GM21786 (cell line): ENCODE data around the gene MRTFB.
"Not testable (repeated sequence)": the region's sequence is repeated elsewhere in the genome, so short reads cannot be mapped to it uniquely, and the experiment has no call there.

Experiments used
- ATAC-seq: cut with Tn5 transposase; IDR thresholded peaks from one replicate; pipeline ENCODE4 v1.9.1; 2021; ENCODE audit not compliant: unreplicated experiment

MRTFB gene

GRCh38 chr16:14102925-14103720 is 32.0 kb downstream of the MRTFB start:
- no peak for ATAC-seq

- ATAC-seq: no peak
Measured at GRCh38 chr16:14104066-14104465, 32.9 kb downstream of the MRTFB start.

GRCh38 chr16:14105760-14106375 is 34.7 kb downstream of the MRTFB start:
- ATAC-seq: no peak

GRCh38 chr16:14106457-14106856 is 35.3 kb downstream of the MRTFB start:
- ATAC-seq: no peak

- ATAC-seq: no peak
Measured at GRCh38 chr16:14106961-14107360, 35.8 kb downstream of the MRTFB start.

GRCh38 chr16:14109077-14109775 is 38.1 kb downstream of the MRTFB start:
- ATAC-seq: no peak

- no peak for ATAC-seq
Measured at GRCh38 chr16:14109782-14110727, 38.9 kb downstream of the MRTFB start.

GRCh38 chr16:14110728-14111251 is 39.7 kb downstream of the MRTFB start:
- ATAC-seq: no peak

GRCh38 chr16:14111713-14112538 is 40.8 kb downstream of the MRTFB start:
- no peak for ATAC-seq

GRCh38 chr16:14112539-14112856 is 41.4 kb downstream of the MRTFB start:
- no peak for ATAC-seq

- ATAC-seq: no peak
Measured at GRCh38 chr16:14113344-14113743, 42.2 kb downstream of the MRTFB start.

GRCh38 chr16:14117051-14117450 is 45.9 kb downstream of the MRTFB start:
- no peak for ATAC-seq

- ATAC-seq: no peak
Measured at GRCh38 chr16:14119799-14120198, 48.7 kb downstream of the MRTFB start.

- no peak for ATAC-seq
Measured at GRCh38 chr16:14120335-14120734, 49.2 kb downstream of the MRTFB start.

GRCh38 chr16:14121142-14121541 is 50.0 kb downstream of the MRTFB start:
- no peak for ATAC-seq

GRCh38 chr16:14121872-14122271 is 50.8 kb downstream of the MRTFB start:
- no peak for ATAC-seq

- not testable (repeated sequence) for ATAC-seq
Measured at GRCh38 chr16:14122430-14122829, 51.3 kb downstream of the MRTFB start.

- ATAC-seq: no peak
Measured at GRCh38 chr16:14125000-14125681, 54.0 kb downstream of the MRTFB start.

- no peak for ATAC-seq
Measured at GRCh38 chr16:14125708-14126107, 54.6 kb downstream of the MRTFB start.
